ENCODE data around the gene NCOA3. TPM values are rescaled to one million over a fixed set of nuclear protein-coding genes. Genes with fewer than 3 reads are reported as not detected.

The NCOA3 gene
- total RNA-seq, 1 experiment from 2014 or later: 96.7 TPM

- intact Hi-C loops (cut with micrococcal nuclease; ENCODE audit: unreplicated experiment): no loop called here
- Mint-ChIP-seq H3K4me1 (ENCODE audit: low read depth, unreplicated experiment) (peaks cover 24% of the 10 kb centered on the region), H3K4me3 (ENCODE audit: unreplicated experiment) (no peak overlapping the region), H3K36me3 (ENCODE audit: insufficient read depth, unreplicated experiment) (peaks cover 32% of the 10 kb centered on the region), H3K27me3 (ENCODE audit: insufficient read depth, unreplicated experiment) (no peaks in the 10 kb centered on the region), H3K27ac (ENCODE audit: unreplicated experiment) (no peak overlapping the region), H3K9me3 (ENCODE audit: unreplicated experiment) (no peaks in the 10 kb centered on the region)
- Histone ChIP-seq H3K9me3 (no peaks in the 10 kb centered on the region), H3K4me3 (ENCODE audit: low read depth, low read length) (no peak overlapping the region), H3K36me3 (ENCODE audit: control insufficient read depth, insufficient read depth, low read length) (no peaks in the 10 kb centered on the region; the same call in 1 of the 2 replicates), H3K4me1 (peaks cover 26% of the 10 kb centered on the region), H3K27me3 (replicated peaks; ENCODE audit: control insufficient read depth, insufficient read depth, low read length) (no peaks in the 10 kb centered on the region)
- POLR2A ChIA-PET: no interaction called here
- DNase-seq: no peak
- TF ChIP-seq CTCF (IDR thresholded peaks at IDR 0.05; ENCODE audit: insufficient read depth in 1 of 2, low read depth in 1 of 2, low read length in 1 of 2, severe bottlenecking in 1 of 2, unreplicated experiment in 1 of 2): no peak
- CTCF ChIA-PET: no interaction called here
- BruUV-seq (replicated peaks): no TSS peak
Measured at GRCh38 chr20:47559141-47559540, 57.5 kb downstream of the NCOA3 start.

GRCh38 chr20:47561180-47561579 is 59.5 kb downstream of the NCOA3 start:
- no peak for DNase-seq
- H3K4me3 Mint-ChIP-seq (ENCODE audit: unreplicated experiment): no peak overlapping the region
- ChIA-PET POLR2A (interaction anchor here (0.6 kb wide), 4 partner anchors 11 to 852 kb away, joined by 3 to 10 read pairs (median 4); no protein-coding TSS in a partner anchor), CTCF (interaction anchor here (0.5 to 0.7 kb wide), 8 partner anchors 26 to 852 kb away, joined by 3 to 9 read pairs (median 3); partner anchors contain the start of gene NCOA3)
- no peak overlapping the region for H3K4me3 ChIP-seq (ENCODE audit: low read depth, low read length)
- H3K36me3 Mint-ChIP-seq (ENCODE audit: insufficient read depth, unreplicated experiment): peaks cover 15% of the 10 kb centered on the region
- intact Hi-C loops (cut with micrococcal nuclease; ENCODE audit: unreplicated experiment): no loop called here
- H3K9me3 Mint-ChIP-seq (ENCODE audit: unreplicated experiment): no peaks in the 10 kb centered on the region
- no peak for TF ChIP-seq CTCF (IDR thresholded peaks at IDR 0.05; ENCODE audit: insufficient read depth in 1 of 2, low read depth in 1 of 2, low read length in 1 of 2, severe bottlenecking in 1 of 2, unreplicated experiment in 1 of 2)
- H3K36me3 ChIP-seq (ENCODE audit: control insufficient read depth, insufficient read depth, low read length): no peaks in the 10 kb centered on the region
- BruUV-seq (replicated peaks): no TSS peak
- peaks cover 18% of the 10 kb centered on the region for H3K4me1 ChIP-seq
- no peaks in the 10 kb centered on the region for H3K27me3 Mint-ChIP-seq (ENCODE audit: insufficient read depth, unreplicated experiment)
- no peaks in the 10 kb centered on the region for H3K27me3 ChIP-seq (replicated peaks; ENCODE audit: control insufficient read depth, insufficient read depth, low read length)
- H3K4me1 Mint-ChIP-seq (ENCODE audit: low read depth, unreplicated experiment): peaks cover 22% of the 10 kb centered on the region
- H3K27ac Mint-ChIP-seq (ENCODE audit: unreplicated experiment): no peak overlapping the region
- no peaks in the 10 kb centered on the region for H3K9me3 ChIP-seq

GRCh38 chr20:47561603-47562583 is 60.2 kb downstream of the NCOA3 start:
- H3K27ac Mint-ChIP-seq (ENCODE audit: unreplicated experiment): no peak overlapping the region
- intact Hi-C loops (cut with micrococcal nuclease; ENCODE audit: unreplicated experiment): no loop called here
- Histone ChIP-seq H3K27me3 (replicated peaks; ENCODE audit: control insufficient read depth, insufficient read depth, low read length) (no peaks in the 10 kb centered on the region), H3K9me3 (no peaks in the 10 kb centered on the region), H3K36me3 (ENCODE audit: control insufficient read depth, insufficient read depth, low read length) (no peaks in the 10 kb centered on the region), H3K4me1 (peaks cover 12% of the 10 kb centered on the region), H3K4me3 (ENCODE audit: low read depth, low read length) (no peak overlapping the region)
- H3K4me3 Mint-ChIP-seq (ENCODE audit: unreplicated experiment): no peak overlapping the region
- CTCF ChIA-PET: interaction anchor here (0.5 to 0.7 kb wide), 8 partner anchors 25 to 853 kb away, joined by 3 to 9 read pairs (median 3); partner anchors contain the start of gene NCOA3
- POLR2A ChIA-PET: interaction anchor here (0.6 kb wide), 2 partner anchors 107 to 852 kb away, joined by 5 to 10 read pairs; no protein-coding TSS in a partner anchor
- no peak for TF ChIP-seq CTCF (IDR thresholded peaks at IDR 0.05; ENCODE audit: insufficient read depth in 1 of 2, low read depth in 1 of 2, low read length in 1 of 2, severe bottlenecking in 1 of 2, unreplicated experiment in 1 of 2)
- no peak for DNase-seq
- peaks cover 15% of the 10 kb centered on the region for H3K4me1 Mint-ChIP-seq (ENCODE audit: low read depth, unreplicated experiment)
- no TSS peak for BruUV-seq (replicated peaks)
- H3K9me3 Mint-ChIP-seq (ENCODE audit: unreplicated experiment): no peaks in the 10 kb centered on the region
- no peaks in the 10 kb centered on the region for H3K27me3 Mint-ChIP-seq (ENCODE audit: insufficient read depth, unreplicated experiment)
- peaks cover 11% of the 10 kb centered on the region for H3K36me3 Mint-ChIP-seq (ENCODE audit: insufficient read depth, unreplicated experiment)
